ENCODE measurements around the gene ABCB8. TPM values are rescaled to one million over a fixed set of nuclear protein-coding genes. Genes with fewer than 3 reads are reported as not detected.

ABCB8 gene
- polyA plus RNA-seq, 1 donor (not counting 4 experiments of a cell fraction or from before 2014, with no cell fraction given): 15.5 TPM

DNA sequence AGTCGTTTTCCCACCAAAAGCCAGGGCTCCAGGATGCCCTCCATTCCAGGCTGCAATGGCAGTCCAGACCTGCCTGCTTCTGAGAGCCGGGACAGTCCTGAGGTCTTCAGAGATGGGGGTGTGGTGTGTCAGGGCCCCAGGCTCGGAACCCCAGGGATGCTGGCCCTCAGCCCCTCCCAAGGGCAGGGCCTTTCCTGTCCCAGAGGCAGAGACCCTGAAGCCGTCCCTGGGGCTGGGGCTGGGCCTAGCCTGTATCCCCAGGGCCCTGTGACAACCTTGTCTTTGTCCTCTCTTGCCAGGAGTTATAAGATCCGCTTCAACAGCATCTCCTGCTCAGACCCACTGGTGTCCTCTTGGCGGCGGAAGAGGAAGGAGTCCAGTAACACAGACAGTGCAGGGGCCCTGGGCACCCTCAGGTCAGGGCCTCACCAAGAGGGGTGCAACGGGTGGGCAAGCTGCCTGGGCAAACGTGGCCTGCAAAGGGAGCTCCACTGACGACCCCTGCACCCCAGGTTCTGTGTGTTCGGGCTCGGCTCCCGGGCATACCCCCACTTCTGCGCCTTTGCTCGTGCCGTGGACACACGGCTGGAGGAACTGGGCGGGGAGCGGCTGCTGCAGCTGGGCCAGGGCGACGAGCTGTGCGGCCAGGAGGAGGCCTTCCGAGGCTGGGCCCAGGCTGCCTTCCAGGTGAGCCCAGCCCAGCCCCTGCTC lies 21.5 kb upstream of the ABCB8 start:
- dilution Hi-C loops (cut with MboI; ENCODE audit: extremely low pct_ligation_motif_present, low sequenced_read_pairs): no loop called here
- H3K27me3 ChIP-seq (ENCODE audit: control insufficient read depth, extremely low read depth, insufficient read depth, low read length): peaks cover 21% of the 10 kb centered on the region
- no peaks in the 10 kb centered on the region for H3K79me2 ChIP-seq (ENCODE audit: control insufficient read depth, insufficient read depth, low read length)
- no peak overlapping the region for H2AFZ ChIP-seq (ENCODE audit: control insufficient read depth, low read length)
- TF ChIP-seq, protein P1, sequence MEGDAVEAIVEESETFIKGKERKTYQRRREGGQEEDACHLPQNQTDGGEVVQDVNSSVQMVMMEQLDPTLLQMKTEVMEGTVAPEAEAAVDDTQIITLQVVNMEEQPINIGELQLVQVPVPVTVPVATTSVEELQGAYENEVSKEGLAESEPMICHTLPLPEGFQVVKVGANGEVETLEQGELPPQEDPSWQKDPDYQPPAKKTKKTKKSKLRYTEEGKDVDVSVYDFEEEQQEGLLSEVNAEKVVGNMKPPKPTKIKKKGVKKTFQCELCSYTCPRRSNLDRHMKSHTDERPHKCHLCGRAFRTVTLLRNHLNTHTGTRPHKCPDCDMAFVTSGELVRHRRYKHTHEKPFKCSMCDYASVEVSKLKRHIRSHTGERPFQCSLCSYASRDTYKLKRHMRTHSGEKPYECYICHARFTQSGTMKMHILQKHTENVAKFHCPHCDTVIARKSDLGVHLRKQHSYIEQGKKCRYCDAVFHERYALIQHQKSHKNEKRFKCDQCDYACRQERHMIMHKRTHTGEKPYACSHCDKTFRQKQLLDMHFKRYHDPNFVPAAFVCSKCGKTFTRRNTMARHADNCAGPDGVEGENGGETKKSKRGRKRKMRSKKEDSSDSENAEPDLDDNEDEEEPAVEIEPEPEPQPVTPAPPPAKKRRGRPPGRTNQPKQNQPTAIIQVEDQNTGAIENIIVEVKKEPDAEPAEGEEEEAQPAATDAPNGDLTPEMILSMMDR (optimal IDR thresholded peaks at IDR 0.05 in 1 of 3, IDR thresholded peaks at IDR 0.05 in 1 of 3, conservative IDR thresholded peaks at IDR 0.05 in 1 of 3; ENCODE audit: extremely low read depth in 1 of 3, insufficient read depth in 2 of 3, low read length in 3 of 3): no peak
- TF ChIP-seq EZH2 (IDR thresholded peaks at IDR 0.05; ENCODE audit: low read length): no peak
- no peak overlapping the region for H3K4me2 ChIP-seq (ENCODE audit: control insufficient read depth, extremely low read depth, insufficient read depth, low read depth, low read length)
- H3K9ac ChIP-seq (ENCODE audit: control insufficient read depth, extremely low read depth, insufficient read depth, low read length): no peak overlapping the region
- no peaks in the 10 kb centered on the region for H3K36me3 ChIP-seq (ENCODE audit: control insufficient read depth in 2 of 2, extremely low read depth in 1 of 2, insufficient read depth in 2 of 2, low read length in 2 of 2)
- no peak for FAIRE-seq
- H4K20me1 ChIP-seq (ENCODE audit: control insufficient read depth, extremely low read depth, insufficient read depth, low read length): no peaks in the 10 kb centered on the region
- no peak overlapping the region for H3K27ac ChIP-seq (ENCODE audit: control insufficient read depth, insufficient read depth, low read length)
- DNase-seq (ENCODE audit: low read depth, low spot score): no peak
- H3K9me1 ChIP-seq (ENCODE audit: control insufficient read depth, extremely low read depth, insufficient read depth, low read length): no peaks in the 10 kb centered on the region
- H3K4me1 ChIP-seq (ENCODE audit: control insufficient read depth, extremely low read depth, insufficient read depth, low read length): peaks cover 8% of the 10 kb centered on the region
- H3K9me3 ChIP-seq (ENCODE audit: control insufficient read depth, low read depth, low read length): no peaks in the 10 kb centered on the region
- H3K4me3 ChIP-seq (ENCODE audit: control insufficient read depth in 2 of 3, extremely low read depth in 1 of 3, insufficient read depth in 2 of 3, low read depth in 1 of 3, low read length in 3 of 3): no peak overlapping the region

DNA sequence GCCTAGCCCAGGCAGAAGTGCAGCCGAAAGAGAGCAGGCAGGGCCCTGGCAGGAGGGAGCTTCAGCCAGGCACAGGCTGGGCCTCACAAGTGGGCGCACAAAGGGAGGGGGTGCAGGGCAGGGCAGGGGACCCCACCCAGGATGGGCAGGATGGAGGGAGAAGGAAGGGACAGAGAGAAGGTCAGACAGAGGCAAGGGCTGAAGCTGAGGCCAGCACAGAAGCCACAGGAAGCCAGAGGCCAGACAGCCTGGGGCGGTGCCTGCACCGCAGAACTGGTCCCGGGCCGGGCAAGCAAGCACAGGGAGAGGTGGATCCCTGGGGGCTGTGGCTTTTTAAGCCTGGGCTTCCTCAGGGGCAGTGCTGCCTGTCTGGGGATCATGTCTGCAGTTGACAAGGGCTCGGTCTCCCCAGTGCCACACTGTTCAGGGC lies 20.8 kb upstream of the ABCB8 start:
- Histone ChIP-seq H3K9ac (ENCODE audit: control insufficient read depth, extremely low read depth, insufficient read depth, low read length) (no peak overlapping the region), H3K9me1 (ENCODE audit: control insufficient read depth, extremely low read depth, insufficient read depth, low read length) (no peaks in the 10 kb centered on the region), H3K27me3 (ENCODE audit: control insufficient read depth, extremely low read depth, insufficient read depth, low read length) (peaks cover 25% of the 10 kb centered on the region), H3K9me3 (ENCODE audit: control insufficient read depth, low read depth, low read length) (no peaks in the 10 kb centered on the region), H3K27ac (ENCODE audit: control insufficient read depth, insufficient read depth, low read length) (no peak overlapping the region), H3K79me2 (ENCODE audit: control insufficient read depth, insufficient read depth, low read length) (no peaks in the 10 kb centered on the region), H4K20me1 (ENCODE audit: control insufficient read depth, extremely low read depth, insufficient read depth, low read length) (no peaks in the 10 kb centered on the region), H3K4me3 (ENCODE audit: control insufficient read depth in 2 of 3, extremely low read depth in 1 of 3, insufficient read depth in 2 of 3, low read depth in 1 of 3, low read length in 3 of 3) (no peak overlapping the region), H2AFZ (ENCODE audit: control insufficient read depth, low read length) (no peak overlapping the region), H3K4me2 (ENCODE audit: control insufficient read depth, extremely low read depth, insufficient read depth, low read depth, low read length) (no peak overlapping the region), H3K4me1 (ENCODE audit: control insufficient read depth, extremely low read depth, insufficient read depth, low read length) (peaks cover 4% of the 10 kb centered on the region), H3K36me3 (ENCODE audit: control insufficient read depth in 2 of 2, extremely low read depth in 1 of 2, insufficient read depth in 2 of 2, low read length in 2 of 2) (no peaks in the 10 kb centered on the region)
- FAIRE-seq (no peak), DNase-seq (ENCODE audit: low read depth, low spot score) (no peak)
- dilution Hi-C loops (cut with MboI; ENCODE audit: extremely low pct_ligation_motif_present, low sequenced_read_pairs): no loop called here
- TF ChIP-seq, protein P1 (optimal IDR thresholded peaks at IDR 0.05 in 1 of 3, IDR thresholded peaks at IDR 0.05 in 1 of 3, conservative IDR thresholded peaks at IDR 0.05 in 1 of 3; ENCODE audit: extremely low read depth in 1 of 3, insufficient read depth in 2 of 3, low read length in 3 of 3): no peak
- TF ChIP-seq EZH2 (IDR thresholded peaks at IDR 0.05; ENCODE audit: low read length): no peak

Data from keratinocyte (primary cell).